K562 (cell line): ENCODE results near the gene MGAT4D. TPM values are rescaled to one million over a fixed set of nuclear protein-coding genes. Genes with fewer than 3 reads are reported as not detected.

Source experiments
- CHD2 ChIP-seq: IDR thresholded peaks from 2 replicates; pipeline ENCODE4 v1.6.1; 2011; ENCODE audit warnings: low read depth, low read length
- EP400 ChIP-seq: fragments of 450-650 bp; IDR thresholded peaks from 2 replicates; pipeline ENCODE4 v1.6.1; 2017; ENCODE audit warnings: antibody characterized with exemption, mild to moderate bottlenecking, moderate library complexity
- ETS2 ChIP-seq: IDR thresholded peaks from 2 replicates; pipeline ENCODE4 v1.6.1; 2016; ENCODE audit warnings: borderline replicate concordance, missing genetic modification characterization, mild to moderate bottlenecking, moderate library complexity, missing compliant biosample characterization; ENCODE audit not compliant: poor library complexity, severe bottlenecking
- FOXP1 ChIP-seq: sonication (generic); formaldehyde crosslinking; IDR thresholded peaks from 2 replicates; pipeline ENCODE4 v1.8.0; 2022; ENCODE audit warnings: mild to moderate bottlenecking, missing genetic modification reagents
- KLF13 ChIP-seq: fragments of 450-650 bp; IDR thresholded peaks from 2 replicates; pipeline ENCODE4 v1.6.1; 2016; ENCODE audit warnings: missing genetic modification characterization, low read depth, mild to moderate bottlenecking, missing compliant biosample characterization, moderate library complexity, borderline replicate concordance
- NCOA2 ChIP-seq, 2 experiments: fragments of 450-650 bp; IDR thresholded peaks; 2 replicates each; pipeline ENCODE4 v1.6.1; 2018; ENCODE audit warnings: mild to moderate bottlenecking in 2 of 2, moderate library complexity in 1 of 2; ENCODE audit not compliant: partially characterized antibody in 2 of 2
- NELFE ChIP-seq: IDR thresholded peaks from 2 replicates; pipeline ENCODE4 v1.6.1; 2011; ENCODE audit warnings: mild to moderate bottlenecking; ENCODE audit not compliant: insufficient read depth, insufficient read length
- NFIC ChIP-seq: fragments of 450-650 bp; IDR thresholded peaks from 2 replicates; pipeline ENCODE4 v1.6.1; 2017; ENCODE audit warnings: mild to moderate bottlenecking, inconsistent platforms
- RUNX1 ChIP-seq: sonication (generic); IDR thresholded peaks from 2 replicates; pipeline ENCODE4 v1.6.1; 2016; ENCODE audit warnings: antibody characterized with exemption, low read depth
- SIN3A ChIP-seq, 2 experiments: fragments of 150-350 bp in 1 of 2; IDR thresholded peaks; 2 replicates each; pipeline ENCODE4 v1.6.1; 2011 to 2016; ENCODE audit warnings: borderline replicate concordance in 2 of 2, low read depth in 2 of 2, low read length in 2 of 2, mild to moderate bottlenecking in 2 of 2, moderate library complexity in 2 of 2; ENCODE audit not compliant: control insufficient read depth in 1 of 2
- SRSF3 ChIP-seq: fragments of 200-400 bp; formaldehyde crosslinking; IDR thresholded peaks from 2 replicates; pipeline ENCODE4 v1.6.1; 2016; ENCODE audit warnings: mild to moderate bottlenecking, low read length, moderate library complexity; ENCODE audit not compliant: insufficient read depth
- ZNF146 ChIP-seq: IDR thresholded peaks from one replicate; pipeline ENCODE4 v1.6.1; 2018; ENCODE audit warnings: missing compliant biosample characterization; ENCODE audit not compliant: unreplicated experiment
- ZNF274 ChIP-seq: IDR thresholded peaks from 2 replicates; pipeline ENCODE4 v1.6.1; 2011; ENCODE audit warnings: low read depth, mild to moderate bottlenecking, low read length, moderate library complexity, borderline replicate concordance
- ZNF57 ChIP-seq: fragments of 450-650 bp; formaldehyde crosslinking; IDR thresholded peaks from 2 replicates; pipeline ENCODE4 v1.4.0; 2020; ENCODE audit warnings: mild to moderate bottlenecking, moderate library complexity
- ZNF778 ChIP-seq: fragments of 450-650 bp; formaldehyde crosslinking; IDR thresholded peaks from 2 replicates; pipeline ENCODE4 v1.4.0; 2020; ENCODE audit warnings: mild to moderate bottlenecking, moderate library complexity
- polyA plus RNA-seq, 8 experiments: library from polyadenylated mRNA; depleted of rRNA in 4 of 8; stranded (reverse) in 5 of 8; unstranded in 3 of 8; fragments of >200 nt; fragmentation: Nextera tagmentation in 2 of 8; fragmentation: Illumina TruSeq in 1 of 8; extraction: Ambion mirVana in 2 of 8; extraction: Trizol in 1 of 8; gene quantifications; 2 replicates each; pipeline versions ENCODE4 v1.2.1 to v1.2.3, GENCODE V29; 2011 to 2014; ENCODE audit warnings: inconsistent platforms in 1 of 8, missing spikeins in 1 of 8
- total RNA-seq, 7 experiments: library from RNA; depleted of rRNA in 6 of 7; stranded (reverse); fragments of >200 nt in 6 of 7; fragmentation: Illumina TruSeq in 2 of 7; extraction: Trizol in 2 of 7; gene quantifications; 2 replicates each; pipeline versions ENCODE4 v1.2.1 to v1.2.3, GENCODE V29; 2011 to 2021; ENCODE audit warnings: low replicate concordance in 1 of 7
- TF ChIP-seq, protein P1 (sequence below): sonication (generic); formaldehyde crosslinking; IDR thresholded peaks from 2 replicates; pipeline ENCODE4 v1.8.0; 2023; ENCODE audit warnings: missing genetic modification reagents, mild to moderate bottlenecking, borderline replicate concordance
- TF ChIP-seq, protein P2 (sequence below): sonication (generic); formaldehyde crosslinking; IDR thresholded peaks from 2 replicates; pipeline ENCODE4 v1.8.0; 2023; ENCODE audit warnings: mild to moderate bottlenecking, missing genetic modification reagents
- TF ChIP-seq, protein P3 (sequence below): conservative IDR thresholded peaks from 2 replicates; pipeline ENCODE4 v1.6.1; 2011; ENCODE audit warnings: low read depth, mild to moderate bottlenecking, low read length; ENCODE audit not compliant: control insufficient read depth
- TF ChIP-seq, protein P4 (sequence below): fragments of 450-650 bp; IDR thresholded peaks from 2 replicates; pipeline ENCODE4 v1.6.1; 2017; ENCODE audit warnings: mild to moderate bottlenecking, moderate library complexity

Gene MGAT4D
- total and polyA plus RNA-seq, 9 of the 15 experiments (the other 6 are each of a cell fraction or from before 2014, with no cell fraction given): not detected

DNA sequence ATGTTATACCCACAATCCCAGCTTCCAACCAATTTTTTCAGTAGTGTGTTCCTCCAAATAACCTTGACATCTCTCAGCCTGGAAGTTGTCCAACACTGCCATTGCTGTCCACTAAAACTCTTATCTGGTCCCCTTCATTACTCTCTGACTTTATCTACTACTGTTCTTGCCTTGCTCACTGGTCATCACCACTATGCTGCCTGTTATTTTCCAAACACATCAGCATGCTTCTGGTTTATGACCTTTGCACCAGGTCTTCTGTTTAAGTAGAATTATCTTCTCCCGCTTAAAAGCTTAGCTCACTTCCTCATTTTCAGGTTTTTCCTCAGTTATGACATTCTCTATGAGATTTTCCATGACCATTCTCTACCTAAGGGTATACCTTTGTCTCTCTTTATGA, 31.3 kb upstream of the MGAT4D start (continued):
- no peak for TF ChIP-seq KLF13
- peak; percentile 95 for TF ChIP-seq NFIC
- TF ChIP-seq RUNX1: no peak
- peak; percentile 58; the same call in 1 of the 2 replicates for TF ChIP-seq EP400
- no peak for TF ChIP-seq ETS2
- TF ChIP-seq ZNF778 (CRISPR knock-in tag): no peak
- TF ChIP-seq, protein P1, sequence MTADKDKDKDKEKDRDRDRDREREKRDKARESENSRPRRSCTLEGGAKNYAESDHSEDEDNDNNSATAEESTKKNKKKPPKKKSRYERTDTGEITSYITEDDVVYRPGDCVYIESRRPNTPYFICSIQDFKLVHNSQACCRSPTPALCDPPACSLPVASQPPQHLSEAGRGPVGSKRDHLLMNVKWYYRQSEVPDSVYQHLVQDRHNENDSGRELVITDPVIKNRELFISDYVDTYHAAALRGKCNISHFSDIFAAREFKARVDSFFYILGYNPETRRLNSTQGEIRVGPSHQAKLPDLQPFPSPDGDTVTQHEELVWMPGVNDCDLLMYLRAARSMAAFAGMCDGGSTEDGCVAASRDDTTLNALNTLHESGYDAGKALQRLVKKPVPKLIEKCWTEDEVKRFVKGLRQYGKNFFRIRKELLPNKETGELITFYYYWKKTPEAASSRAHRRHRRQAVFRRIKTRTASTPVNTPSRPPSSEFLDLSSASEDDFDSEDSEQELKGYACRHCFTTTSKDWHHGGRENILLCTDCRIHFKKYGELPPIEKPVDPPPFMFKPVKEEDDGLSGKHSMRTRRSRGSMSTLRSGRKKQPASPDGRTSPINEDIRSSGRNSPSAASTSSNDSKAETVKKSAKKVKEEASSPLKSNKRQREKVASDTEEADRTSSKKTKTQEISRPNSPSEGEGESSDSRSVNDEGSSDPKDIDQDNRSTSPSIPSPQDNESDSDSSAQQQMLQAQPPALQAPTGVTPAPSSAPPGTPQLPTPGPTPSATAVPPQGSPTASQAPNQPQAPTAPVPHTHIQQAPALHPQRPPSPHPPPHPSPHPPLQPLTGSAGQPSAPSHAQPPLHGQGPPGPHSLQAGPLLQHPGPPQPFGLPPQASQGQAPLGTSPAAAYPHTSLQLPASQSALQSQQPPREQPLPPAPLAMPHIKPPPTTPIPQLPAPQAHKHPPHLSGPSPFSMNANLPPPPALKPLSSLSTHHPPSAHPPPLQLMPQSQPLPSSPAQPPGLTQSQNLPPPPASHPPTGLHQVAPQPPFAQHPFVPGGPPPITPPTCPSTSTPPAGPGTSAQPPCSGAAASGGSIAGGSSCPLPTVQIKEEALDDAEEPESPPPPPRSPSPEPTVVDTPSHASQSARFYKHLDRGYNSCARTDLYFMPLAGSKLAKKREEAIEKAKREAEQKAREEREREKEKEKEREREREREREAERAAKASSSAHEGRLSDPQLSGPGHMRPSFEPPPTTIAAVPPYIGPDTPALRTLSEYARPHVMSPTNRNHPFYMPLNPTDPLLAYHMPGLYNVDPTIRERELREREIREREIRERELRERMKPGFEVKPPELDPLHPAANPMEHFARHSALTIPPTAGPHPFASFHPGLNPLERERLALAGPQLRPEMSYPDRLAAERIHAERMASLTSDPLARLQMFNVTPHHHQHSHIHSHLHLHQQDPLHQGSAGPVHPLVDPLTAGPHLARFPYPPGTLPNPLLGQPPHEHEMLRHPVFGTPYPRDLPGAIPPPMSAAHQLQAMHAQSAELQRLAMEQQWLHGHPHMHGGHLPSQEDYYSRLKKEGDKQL (CRISPR knock-in tag): no peak
- no peak for TF ChIP-seq ZNF274
- TF ChIP-seq SRSF3: no peak
- no peak for TF ChIP-seq NELFE
- TF ChIP-seq, protein P2, sequence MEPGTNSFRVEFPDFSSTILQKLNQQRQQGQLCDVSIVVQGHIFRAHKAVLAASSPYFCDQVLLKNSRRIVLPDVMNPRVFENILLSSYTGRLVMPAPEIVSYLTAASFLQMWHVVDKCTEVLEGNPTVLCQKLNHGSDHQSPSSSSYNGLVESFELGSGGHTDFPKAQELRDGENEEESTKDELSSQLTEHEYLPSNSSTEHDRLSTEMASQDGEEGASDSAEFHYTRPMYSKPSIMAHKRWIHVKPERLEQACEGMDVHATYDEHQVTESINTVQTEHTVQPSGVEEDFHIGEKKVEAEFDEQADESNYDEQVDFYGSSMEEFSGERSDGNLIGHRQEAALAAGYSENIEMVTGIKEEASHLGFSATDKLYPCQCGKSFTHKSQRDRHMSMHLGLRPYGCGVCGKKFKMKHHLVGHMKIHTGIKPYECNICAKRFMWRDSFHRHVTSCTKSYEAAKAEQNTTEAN: no peak
- no peak for TF ChIP-seq ZNF57
- no peak for TF ChIP-seq CHD2
- no peak for TF ChIP-seq NCOA2 (IDR thresholded peaks at IDR 0.05; ENCODE audit: partially characterized antibody in 2 of 2)
- no peak for TF ChIP-seq FOXP1 (CRISPR knock-in tag)
- no peak for TF ChIP-seq SIN3A (IDR thresholded peaks at IDR 0.05; ENCODE audit: borderline replicate concordance in 2 of 2, control insufficient read depth in 1 of 2, low read depth in 2 of 2, low read length in 2 of 2)
- TF ChIP-seq, protein P3, sequence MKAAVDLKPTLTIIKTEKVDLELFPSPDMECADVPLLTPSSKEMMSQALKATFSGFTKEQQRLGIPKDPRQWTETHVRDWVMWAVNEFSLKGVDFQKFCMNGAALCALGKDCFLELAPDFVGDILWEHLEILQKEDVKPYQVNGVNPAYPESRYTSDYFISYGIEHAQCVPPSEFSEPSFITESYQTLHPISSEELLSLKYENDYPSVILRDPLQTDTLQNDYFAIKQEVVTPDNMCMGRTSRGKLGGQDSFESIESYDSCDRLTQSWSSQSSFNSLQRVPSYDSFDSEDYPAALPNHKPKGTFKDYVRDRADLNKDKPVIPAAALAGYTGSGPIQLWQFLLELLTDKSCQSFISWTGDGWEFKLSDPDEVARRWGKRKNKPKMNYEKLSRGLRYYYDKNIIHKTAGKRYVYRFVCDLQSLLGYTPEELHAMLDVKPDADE: no peak
- no peak for TF ChIP-seq ZNF146 (CRISPR knock-in tag)
- TF ChIP-seq, protein P4, sequence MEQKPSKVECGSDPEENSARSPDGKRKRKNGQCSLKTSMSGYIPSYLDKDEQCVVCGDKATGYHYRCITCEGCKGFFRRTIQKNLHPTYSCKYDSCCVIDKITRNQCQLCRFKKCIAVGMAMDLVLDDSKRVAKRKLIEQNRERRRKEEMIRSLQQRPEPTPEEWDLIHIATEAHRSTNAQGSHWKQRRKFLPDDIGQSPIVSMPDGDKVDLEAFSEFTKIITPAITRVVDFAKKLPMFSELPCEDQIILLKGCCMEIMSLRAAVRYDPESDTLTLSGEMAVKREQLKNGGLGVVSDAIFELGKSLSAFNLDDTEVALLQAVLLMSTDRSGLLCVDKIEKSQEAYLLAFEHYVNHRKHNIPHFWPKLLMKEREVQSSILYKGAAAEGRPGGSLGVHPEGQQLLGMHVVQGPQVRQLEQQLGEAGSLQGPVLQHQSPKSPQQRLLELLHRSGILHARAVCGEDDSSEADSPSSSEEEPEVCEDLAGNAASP: no peak
